PC-9 (cell line): ENCODE measurements around the gene EPHB1. TPM values are rescaled to one million over a fixed set of nuclear protein-coding genes. Genes with fewer than 3 reads are reported as not detected.

Source experiments
- BruUV-seq: library from RNA; stranded (reverse); fragments of 400-500 nt; replicated peaks from 2 replicates; lab custom pipeline; 2021; lab: Mats Ljungman, UMichigan
- CTCF ChIA-PET: fragments of 300-600 bp; sonication (Branson Sonifier 250); formaldehyde crosslinking; loops from one replicate; lab custom pipeline; 2022; ENCODE audit warnings: antibody characterized with exemption; lab: Charles Lee
- POLR2A ChIA-PET: fragments of 300-600 bp; sonication (Branson Sonifier 250); formaldehyde crosslinking; loops from one replicate; lab custom pipeline; 2022; ENCODE audit warnings: antibody characterized with exemption; ENCODE audit not compliant: unreplicated experiment; lab: Charles Lee
- DNase-seq, 2 experiments: peaks; one replicate each; pipeline versions ENCODE4 v3.0.0 to v3.0.0-alpha.2; 2015 to 2022; ENCODE audit warnings: mixed read lengths in 1 of 2
- H2AFZ ChIP-seq: fragments of 200-600 bp; sonication (generic); 2 replicates; pipeline ENCODE4 v1.8.1; 2017; ENCODE audit warnings: antibody characterized with exemption
- H3F3A ChIP-seq: fragments of 200-600 bp; sonication (generic); 2 replicates; pipeline ENCODE4 v1.8.1; 2017; ENCODE audit warnings: antibody characterized with exemption, mild to moderate bottlenecking, low read depth; ENCODE audit not compliant: insufficient read depth
- H3K27ac ChIP-seq: fragments of 200-600 bp; sonication (generic); 2 replicates; pipeline ENCODE4 v1.6.1; 2016; ENCODE audit warnings: mixed run types
- H3K27me3 ChIP-seq: fragments of 200-600 bp; sonication (generic); 2 replicates; pipeline ENCODE4 v1.6.1; 2016; ENCODE audit warnings: low read depth, mixed run types; ENCODE audit not compliant: insufficient read depth
- H3K36me3 ChIP-seq: fragments of 200-600 bp; sonication (generic); 2 replicates; pipeline ENCODE4 v1.6.1; 2016; ENCODE audit warnings: low read depth, mixed run types
- H3K4me1 ChIP-seq: fragments of 200-600 bp; sonication (generic); replicated peaks from 2 replicates; pipeline ENCODE4 v1.6.1; 2016; ENCODE audit warnings: mixed run types; ENCODE audit not compliant: insufficient read depth
- H3K4me2 ChIP-seq: fragments of 200-600 bp; sonication (generic); 2 replicates; pipeline ENCODE4 v1.6.1; 2017; ENCODE audit warnings: mixed run types
- H3K4me3 ChIP-seq: fragments of 200-600 bp; sonication (generic); 2 replicates; pipeline ENCODE4 v1.6.1; 2016; ENCODE audit warnings: mixed run types
- H3K79me2 ChIP-seq: fragments of 200-600 bp; sonication (generic); 2 replicates; pipeline ENCODE4 v1.6.1; 2017; ENCODE audit warnings: low read depth, mixed run types
- H3K9me2 ChIP-seq: fragments of 200-600 bp; sonication (generic); 2 replicates; pipeline ENCODE4 v1.8.1; 2017; ENCODE audit warnings: mild to moderate bottlenecking; ENCODE audit not compliant: insufficient read depth
- H3K9me3 ChIP-seq: fragments of 200-600 bp; sonication (generic); 2 replicates; pipeline ENCODE4 v1.8.1; 2016; ENCODE audit warnings: low read depth; ENCODE audit not compliant: insufficient read depth
- H4K20me1 ChIP-seq: fragments of 200-600 bp; sonication (generic); 2 replicates; pipeline ENCODE4 v1.8.1; 2017; ENCODE audit not compliant: insufficient read depth
- CTCF ChIP-seq: fragments of 200-600 bp; sonication (generic); conservative IDR thresholded peaks from 2 replicates; pipeline ENCODE4 v1.6.1; 2017; ENCODE audit warnings: mixed run types, antibody characterized with exemption, mild to moderate bottlenecking, moderate library complexity
- EZH2 ChIP-seq: fragments of 200-600 bp; sonication (generic); IDR thresholded peaks from 2 replicates; pipeline ENCODE4 v1.8.0; 2017; ENCODE audit warnings: antibody characterized with exemption, low read depth
- intact Hi-C: fragments of 100-400 bp; cut with micrococcal nuclease; formaldehyde crosslinking; loops from one replicate; pipeline ENCODE4 v1.10.0; 2022; ENCODE audit not compliant: unreplicated experiment
- total RNA-seq: library from RNA; stranded (reverse); gene quantifications from 2 replicates; pipeline ENCODE4 v1.2.3, GENCODE V29; 2021

The EPHB1 gene
- total RNA-seq, 1 experiment from 2014 or later, result 0.15 TPM

- H3K79me2 ChIP-seq, result no peaks in the 10 kb centered on the region
- ChIA-PET POLR2A (no interaction called here), CTCF (no interaction called here)
- peaks cover 24% of the 10 kb centered on the region for H3K27me3 ChIP-seq
- H3K9me2 ChIP-seq, result no peaks in the 10 kb centered on the region
- intact Hi-C loops, result no loop called here
- no peaks in the 10 kb centered on the region for H4K20me1 ChIP-seq
- H3K4me3 ChIP-seq, result no peak overlapping the region
- H3K36me3 ChIP-seq, result no peaks in the 10 kb centered on the region
- no peak overlapping the region for H3K4me2 ChIP-seq
- H3K4me1 ChIP-seq, result no peaks in the 10 kb centered on the region
- BruUV-seq, result no TSS peak
- DNase-seq, result no peak
- H3K27ac ChIP-seq, result no peak overlapping the region
- H3K9me3 ChIP-seq, result no peaks in the 10 kb centered on the region
- no peaks in the 10 kb centered on the region for H3F3A ChIP-seq
- TF ChIP-seq CTCF (no peak), EZH2 (no peak)
- H2AFZ ChIP-seq, result no peak overlapping the region
Measured at GRCh38 chr3:135041601-135042000, 246.5 kb downstream of the EPHB1 start.

GRCh38 chr3:135047061-135047460, 252.0 kb downstream of the EPHB1 start:
- no TSS peak for BruUV-seq
- Histone ChIP-seq H3K27ac (no peak overlapping the region), H3K4me2 (no peak overlapping the region), H3K4me3 (no peak overlapping the region), H3K27me3 (peaks cover 20% of the 10 kb centered on the region), H3K4me1 (no peaks in the 10 kb centered on the region), H2AFZ (no peak overlapping the region), H3K79me2 (no peaks in the 10 kb centered on the region), H3K9me2 (no peaks in the 10 kb centered on the region), H4K20me1 (no peaks in the 10 kb centered on the region), H3F3A (no peaks in the 10 kb centered on the region), H3K36me3 (no peaks in the 10 kb centered on the region), H3K9me3 (no peaks in the 10 kb centered on the region)
- ChIA-PET POLR2A (no interaction called here), CTCF (no interaction called here)
- DNase-seq, result no peak
- TF ChIP-seq CTCF (no peak), EZH2 (no peak)
- intact Hi-C loops, result no loop called here

GRCh38 chr3:135050536-135050935, 255.5 kb downstream of the EPHB1 start:
- Histone ChIP-seq H3K9me3 (no peaks in the 10 kb centered on the region), H3K27ac (no peak overlapping the region), H3K4me2 (no peak overlapping the region), H3K36me3 (no peaks in the 10 kb centered on the region), H3K79me2 (no peaks in the 10 kb centered on the region), H3K4me1 (no peaks in the 10 kb centered on the region), H3K4me3 (no peak overlapping the region), H3F3A (no peaks in the 10 kb centered on the region), H4K20me1 (no peaks in the 10 kb centered on the region), H3K27me3 (peaks cover 9% of the 10 kb centered on the region), H2AFZ (no peak overlapping the region), H3K9me2 (no peaks in the 10 kb centered on the region)
- no peak for DNase-seq
- intact Hi-C loops, result no loop called here
- ChIA-PET POLR2A (no interaction called here), CTCF (no interaction called here)
- TF ChIP-seq EZH2 (no peak), CTCF (no peak)
- BruUV-seq, result no TSS peak
